D721Med (cell line): ENCODE data around the gene CADPS2.

Experiments used
- DNase-seq: peaks from one replicate; pipeline ENCODE4 v3.0.0; 2011; ENCODE audit warnings: low spot score; ENCODE audit not compliant: insufficient read length
- FAIRE-seq: peaks from 2 replicates; lab custom pipeline; 2011; peaks lifted over from hg19 to GRCh38; lab: Jason Lieb, UNC
- TF ChIP-seq, protein P1 (sequence below): IDR thresholded peaks from 2 replicates; pipeline ENCODE4 v1.5.1; 2012; ENCODE audit warnings: mild to moderate bottlenecking, control low read depth; ENCODE audit not compliant: insufficient read depth; ENCODE audit errors: missing control alignments

Gene CADPS2

DNA sequence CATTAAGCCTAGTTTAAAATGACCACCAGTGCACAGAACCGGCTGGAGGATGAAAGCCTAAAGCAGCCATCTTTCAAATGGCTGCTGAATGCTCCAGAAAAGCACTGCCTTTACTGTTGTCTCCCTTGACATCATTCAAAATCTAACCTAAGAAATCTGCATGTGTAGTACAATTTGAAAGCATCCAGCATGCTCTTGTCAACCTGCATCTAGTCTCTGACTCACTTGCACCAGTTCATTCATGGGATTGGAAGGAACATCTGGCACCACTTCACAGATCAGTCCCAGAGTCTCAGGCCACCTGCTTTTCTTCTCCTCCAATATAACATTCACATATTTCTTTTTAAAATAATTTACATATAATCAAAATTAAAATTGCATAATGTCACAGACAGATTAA is 263.6 kb downstream of the CADPS2 start:
- FAIRE-seq (no peak), DNase-seq (no peak)
- TF ChIP-seq, protein P1, sequence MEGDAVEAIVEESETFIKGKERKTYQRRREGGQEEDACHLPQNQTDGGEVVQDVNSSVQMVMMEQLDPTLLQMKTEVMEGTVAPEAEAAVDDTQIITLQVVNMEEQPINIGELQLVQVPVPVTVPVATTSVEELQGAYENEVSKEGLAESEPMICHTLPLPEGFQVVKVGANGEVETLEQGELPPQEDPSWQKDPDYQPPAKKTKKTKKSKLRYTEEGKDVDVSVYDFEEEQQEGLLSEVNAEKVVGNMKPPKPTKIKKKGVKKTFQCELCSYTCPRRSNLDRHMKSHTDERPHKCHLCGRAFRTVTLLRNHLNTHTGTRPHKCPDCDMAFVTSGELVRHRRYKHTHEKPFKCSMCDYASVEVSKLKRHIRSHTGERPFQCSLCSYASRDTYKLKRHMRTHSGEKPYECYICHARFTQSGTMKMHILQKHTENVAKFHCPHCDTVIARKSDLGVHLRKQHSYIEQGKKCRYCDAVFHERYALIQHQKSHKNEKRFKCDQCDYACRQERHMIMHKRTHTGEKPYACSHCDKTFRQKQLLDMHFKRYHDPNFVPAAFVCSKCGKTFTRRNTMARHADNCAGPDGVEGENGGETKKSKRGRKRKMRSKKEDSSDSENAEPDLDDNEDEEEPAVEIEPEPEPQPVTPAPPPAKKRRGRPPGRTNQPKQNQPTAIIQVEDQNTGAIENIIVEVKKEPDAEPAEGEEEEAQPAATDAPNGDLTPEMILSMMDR, result no peak

DNA sequence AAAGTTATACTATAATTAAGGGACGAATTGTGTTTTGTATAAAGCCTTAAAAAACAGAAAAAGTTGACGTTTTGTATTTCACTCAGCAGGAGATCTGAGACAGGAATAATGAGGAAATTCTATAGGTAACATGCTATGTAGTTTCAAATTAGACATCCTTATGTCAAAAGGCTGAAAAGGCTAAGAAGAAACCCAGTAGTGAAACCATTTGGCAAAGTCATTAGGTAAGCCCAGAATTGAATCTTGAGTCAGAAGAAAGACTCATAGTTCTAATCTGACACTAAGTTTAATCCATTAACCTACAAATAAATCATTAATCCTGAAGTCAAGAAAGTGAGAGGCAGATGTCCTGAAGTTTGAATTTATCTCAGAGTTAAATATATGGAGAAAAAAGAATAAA is 266.6 kb downstream of the CADPS2 start:
- TF ChIP-seq, protein P1, result no peak
- FAIRE-seq, result no peak
- DNase-seq, result no peak

DNA sequence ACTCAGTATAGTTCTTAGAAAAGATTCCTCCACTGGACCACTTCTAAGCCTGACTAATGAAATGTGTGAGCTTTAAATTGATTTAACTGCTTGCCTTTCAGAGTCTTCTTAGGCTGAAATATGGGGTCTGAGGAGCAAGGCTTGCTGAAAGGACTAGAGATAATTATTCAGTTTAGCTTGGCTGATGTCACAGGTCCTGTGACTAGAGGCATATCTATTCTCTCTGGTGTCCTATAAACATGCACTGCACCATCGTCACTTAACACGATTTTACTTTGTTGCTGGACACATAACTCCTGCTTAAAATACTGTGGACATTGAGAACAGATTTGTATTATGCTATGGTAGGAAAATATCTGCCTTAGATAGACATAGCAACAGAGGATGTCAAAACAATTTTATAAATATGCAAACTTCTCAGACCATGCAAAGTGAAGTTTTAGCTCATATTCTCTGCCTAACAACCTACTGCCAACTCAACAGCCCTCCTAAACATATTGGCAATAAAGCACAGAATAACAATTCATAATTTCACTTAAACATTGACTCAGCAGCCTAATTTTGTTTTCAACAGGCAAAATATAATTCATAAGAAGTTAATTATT is 267.6 kb downstream of the CADPS2 start:
- FAIRE-seq, result no peak
- no peak for DNase-seq
- TF ChIP-seq, protein P1, result no peak

DNA sequence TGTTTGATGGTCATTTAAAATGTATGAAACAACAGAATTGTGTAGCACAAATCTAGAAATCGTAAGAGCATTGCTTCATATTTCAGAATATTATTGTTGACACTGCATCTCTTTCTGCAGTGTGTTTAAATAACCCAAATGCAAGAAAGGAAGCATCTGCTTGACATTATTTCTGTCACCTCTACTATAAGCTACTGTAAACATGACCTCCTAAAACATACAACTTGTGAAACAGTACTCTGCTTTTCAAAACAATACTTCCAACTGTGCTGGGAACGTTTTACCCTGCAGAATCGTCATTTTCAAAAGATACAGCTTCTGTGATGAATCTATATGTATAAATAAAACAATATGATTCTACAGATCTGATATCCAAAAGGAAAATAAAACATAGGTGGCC is 269.3 kb downstream of the CADPS2 start:
- FAIRE-seq (no peak), DNase-seq (no peak)
- TF ChIP-seq, protein P1, result no peak

DNA sequence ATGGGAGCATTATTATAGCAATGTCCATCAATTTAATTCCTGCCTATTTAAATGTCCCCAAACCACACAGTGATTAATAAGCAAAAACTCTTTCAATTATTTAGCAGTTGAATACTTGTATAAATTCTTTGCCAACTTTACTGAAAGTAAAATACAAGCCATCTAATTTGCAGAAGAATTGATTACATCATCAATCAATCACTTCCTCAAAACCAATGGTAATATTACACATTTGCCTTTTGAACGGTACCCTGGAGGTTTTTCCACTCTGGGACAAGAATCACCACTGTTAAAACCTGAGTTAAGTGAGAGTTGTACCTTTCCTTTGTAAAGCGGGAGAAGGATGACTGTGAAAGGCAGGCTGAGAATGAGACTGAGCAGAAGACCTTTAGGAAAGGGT is 280.3 kb downstream of the CADPS2 start:
- FAIRE-seq (no peak), DNase-seq (no peak)
- TF ChIP-seq, protein P1, result no peak

DNA sequence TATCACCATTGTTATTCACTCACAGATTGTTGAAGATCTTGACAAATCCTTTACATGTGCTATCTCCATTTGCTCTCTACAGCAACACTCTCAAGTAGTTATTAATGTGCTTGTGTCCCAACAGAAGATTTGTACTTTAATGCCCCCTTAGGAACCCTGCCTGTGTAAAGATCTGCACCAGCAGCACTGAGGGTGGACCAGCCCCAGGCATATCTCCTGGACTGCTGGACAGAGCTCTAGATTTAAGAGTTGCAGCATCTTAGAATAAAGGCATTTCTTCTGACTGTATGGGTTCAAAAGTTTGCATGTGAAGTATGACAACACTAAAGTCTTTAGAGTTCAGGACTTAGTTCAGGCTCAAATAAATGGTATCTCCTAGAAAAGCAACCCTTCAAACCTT is 282.0 kb downstream of the CADPS2 start:
- TF ChIP-seq, protein P1, result no peak
- FAIRE-seq (no peak), DNase-seq (no peak)

DNA sequence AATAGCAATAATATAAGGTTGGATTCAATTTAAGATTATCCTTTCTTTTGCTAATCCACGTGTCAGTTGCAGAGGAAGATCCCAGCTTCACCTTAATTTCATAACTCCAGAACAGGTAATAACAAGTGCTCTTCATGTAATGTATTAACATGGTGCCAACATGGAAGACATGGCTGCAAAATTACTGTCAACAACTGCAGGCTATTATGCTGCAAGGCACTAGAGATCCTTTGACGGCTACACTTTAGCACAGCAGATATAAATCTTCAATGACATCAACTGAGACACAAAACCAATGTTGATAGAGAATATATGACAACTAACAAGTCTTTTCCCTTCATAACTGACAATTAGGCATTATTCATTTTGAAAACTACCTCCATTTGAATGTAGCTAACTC is 283.5 kb downstream of the CADPS2 start:
- no peak for FAIRE-seq

More for the DNA sequence above, 283.5 kb downstream of the CADPS2 start:
- TF ChIP-seq, protein P1, result no peak
- DNase-seq, result no peak
